ENCODE measurements around the gene CELA2A.
A peak's percentile ranks its signal among the peaks of the same experiment; 100 is the strongest.
"Not testable (repeated sequence)": the region's sequence is repeated elsewhere in the genome, so short reads cannot be mapped to it uniquely, and the experiment has no call there.

Gene CELA2A

DNA sequence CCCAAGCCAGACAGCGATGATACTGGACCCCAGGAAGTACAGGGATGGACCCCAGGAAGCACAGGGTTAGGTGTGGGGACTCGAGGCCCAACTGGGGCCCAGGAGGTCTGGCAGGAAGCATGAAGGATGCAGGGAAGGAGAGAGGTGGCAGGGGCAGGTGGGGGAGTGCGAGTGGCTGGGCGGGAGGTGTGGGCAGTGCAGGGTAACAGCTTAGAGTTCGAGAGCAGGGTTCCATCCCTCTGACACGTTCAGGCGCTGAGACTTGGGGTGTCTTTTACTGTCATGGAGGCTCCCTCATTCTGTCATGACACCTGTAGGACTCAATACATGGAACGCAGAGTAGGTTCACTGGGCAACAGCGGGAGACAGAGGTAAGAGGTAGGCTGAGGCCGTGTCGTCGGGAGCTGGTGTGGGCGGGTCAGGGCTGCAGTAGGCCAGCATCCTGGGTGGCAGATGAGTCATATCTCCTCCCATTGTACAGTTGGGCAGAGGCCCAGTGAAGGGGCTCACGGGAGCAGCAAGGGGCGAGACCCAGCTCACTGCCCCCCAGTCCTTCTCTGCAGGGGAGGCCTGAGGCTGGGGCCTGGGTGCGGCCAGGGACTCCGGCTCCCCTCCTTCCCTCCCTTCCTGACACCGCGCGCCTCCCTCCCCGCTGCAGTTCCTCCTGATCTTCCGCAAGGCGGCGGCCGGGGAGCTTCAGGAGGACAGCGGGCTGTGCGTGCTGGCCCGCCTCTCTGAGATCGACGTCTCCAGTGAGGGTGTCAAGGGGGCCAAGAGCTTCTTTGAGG is 29.8 kb upstream of the CELA2A start:
- Histone ChIP-seq H3K36me3 (peaks cover 84 to 99% (median 95%) of the 10 kb centered on the region in 11 experiments), H3K27ac (peak overlapping the region in 8 of 11 experiments; percentile 2 to 49 (median 20); a peak in 10 of 22 replicates), H3K4me3 (peak overlapping the region in 1 of 10 experiments; percentile 15; a peak in 1 of 20 replicates), H3K4me2 (peak overlapping the region in 6 of 11 experiments; percentile 29 to 99 (median 62); a peak in 11 of 22 replicates), H3K9ac (peak overlapping the region in 7 of 11 experiments; percentile 13 to 62 (median 42); a peak in 10 of 22 replicates), H4K20me1 (peaks cover 93 to 100% (median 97%) of the 10 kb centered on the region in 11 experiments), H3K9me3 (replicated peaks in 1 of 11) (no peaks in the 10 kb centered on the region), H3K27me3 (no peaks in the 10 kb centered on the region), H3K4me1 (peaks cover 11 to 100% (median 67%) of the 10 kb centered on the region in 10 experiments; a peak in 19 of 20 replicates)
- TF ChIP-seq Cebpa-rat (IDR thresholded peaks at IDR 0.05): no peak

DNA sequence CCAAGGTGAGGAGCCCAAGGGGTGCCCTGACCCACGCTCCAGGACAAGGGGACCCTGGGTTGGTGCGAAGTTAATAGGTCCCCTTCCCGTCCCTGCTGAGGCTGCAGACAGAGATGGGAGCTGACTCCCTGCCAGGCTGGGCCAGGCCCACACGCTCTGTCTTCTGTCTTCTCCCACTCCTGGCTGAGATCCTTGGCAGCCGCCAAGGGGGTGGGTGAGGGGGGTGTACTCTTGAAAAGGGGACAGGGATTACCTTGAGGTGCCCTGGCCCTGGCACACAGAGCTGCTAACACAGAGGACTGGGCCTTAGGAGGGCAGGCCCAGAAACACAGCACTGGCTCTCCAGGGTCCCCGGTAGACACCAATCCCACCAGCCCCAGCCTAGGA is 29.3 kb upstream of the CELA2A start:
- Histone ChIP-seq H4K20me1 (peaks cover 87 to 100% (median 93%) of the 10 kb centered on the region in 11 experiments), H3K4me1 (peaks cover 9 to 100% (median 61%) of the 10 kb centered on the region in 10 experiments; a peak in 19 of 20 replicates), H3K36me3 (peaks cover 84 to 99% (median 97%) of the 10 kb centered on the region in 11 experiments), H3K4me3 (peak overlapping the region in 1 of 10 experiments; percentile 15; a peak in 1 of 20 replicates), H3K4me2 (peak overlapping the region in 7 of 11 experiments; percentile 7 to 99 (median 59); a peak in 11 of 22 replicates), H3K27ac (peak overlapping the region in 7 of 11 experiments; percentile 9 to 49 (median 19); a peak in 9 of 22 replicates), H3K9me3 (replicated peaks in 1 of 11) (no peaks in the 10 kb centered on the region), H3K9ac (peak overlapping the region in 9 of 11 experiments; percentile 8 to 61 (median 28); a peak in 11 of 22 replicates), H3K27me3 (no peaks in the 10 kb centered on the region)
- no peak for TF ChIP-seq Cebpa-rat (IDR thresholded peaks at IDR 0.05)

DNA sequence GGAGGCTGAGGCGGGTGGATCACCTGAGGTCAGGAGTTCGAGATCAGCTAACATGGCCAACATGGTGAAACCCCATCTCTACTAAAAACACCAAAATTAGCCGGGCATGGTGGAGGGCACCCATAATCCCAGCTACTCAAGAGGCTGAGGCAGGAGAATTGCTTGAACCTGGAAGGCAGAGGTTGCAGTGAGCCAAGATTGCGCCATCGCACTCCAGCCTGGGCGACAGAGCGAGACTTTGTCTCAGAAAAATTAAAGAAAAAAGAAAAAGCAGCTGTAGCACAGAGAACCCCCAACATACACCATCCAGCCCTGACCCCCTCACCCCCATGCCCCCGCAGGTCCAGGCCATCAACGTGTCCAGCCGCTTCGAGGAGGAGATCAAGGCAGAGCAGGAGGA is 28.3 kb upstream of the CELA2A start:
- H3K27me3 ChIP-seq; H3K9me3 ChIP-seq (replicated peaks in 1 of 11); H3K4me3 ChIP-seq: not testable (repeated sequence)
- Histone ChIP-seq H3K4me2 (peak overlapping the region in 7 of 11 experiments; percentile 5 to 99 (median 55); a peak in 12 of 22 replicates), H3K9ac (peak overlapping the region in 7 of 11 experiments; percentile 8 to 46 (median 28); a peak in 7 of 22 replicates), H4K20me1 (peaks cover 78 to 96% (median 84%) of the 10 kb centered on the region in 11 experiments), H3K36me3 (peaks cover 78 to 96% (median 91%) of the 10 kb centered on the region in 11 experiments), H3K27ac (peak overlapping the region in 6 of 11 experiments; percentile 9 to 46 (median 33); a peak in 9 of 22 replicates), H3K4me1 (peaks cover 0 to 100% (median 56%) of the 10 kb centered on the region in 10 experiments; a peak in 18 of 20 replicates)
- peak in 6 of 11 experiments; percentile 6 to 56 (median 26); a peak in 6 of 22 replicates for TF ChIP-seq Cebpa-rat (IDR thresholded peaks at IDR 0.05)

DNA sequence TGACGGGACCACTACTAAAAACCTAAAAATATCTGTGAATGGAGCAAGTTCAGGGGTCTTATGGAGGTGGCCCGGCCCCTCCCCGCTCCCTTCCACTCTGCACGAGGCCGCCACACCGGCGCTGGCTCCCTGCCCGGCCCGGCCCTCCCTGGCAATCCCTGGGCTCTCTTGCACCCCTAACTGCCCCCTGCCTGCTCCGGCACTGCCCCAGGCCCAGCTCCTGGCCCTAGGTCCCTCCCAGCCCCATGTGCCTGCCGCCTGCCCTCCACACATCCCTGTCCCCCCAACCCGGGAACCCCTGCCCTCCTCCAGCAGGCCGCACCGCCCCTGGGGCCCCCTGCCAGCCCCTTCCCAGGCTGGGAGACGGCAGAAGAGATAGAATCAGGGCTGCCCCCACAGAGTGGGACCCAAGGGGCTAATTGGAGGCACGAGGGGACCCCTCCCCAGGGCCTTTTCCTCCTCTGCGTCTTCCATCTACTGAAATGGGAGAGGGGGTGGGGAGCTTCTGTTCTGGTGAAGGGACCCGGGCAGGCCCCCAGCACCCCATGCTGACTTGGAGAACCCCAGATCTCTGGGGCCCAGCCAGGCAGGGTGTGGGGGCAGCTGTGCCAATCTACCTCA is 27.6 kb upstream of the CELA2A start:
- peaks cover 0 to 100% (median 53%) of the 10 kb centered on the region in 10 experiments; a peak in 18 of 20 replicates for H3K4me1 ChIP-seq

DNA sequence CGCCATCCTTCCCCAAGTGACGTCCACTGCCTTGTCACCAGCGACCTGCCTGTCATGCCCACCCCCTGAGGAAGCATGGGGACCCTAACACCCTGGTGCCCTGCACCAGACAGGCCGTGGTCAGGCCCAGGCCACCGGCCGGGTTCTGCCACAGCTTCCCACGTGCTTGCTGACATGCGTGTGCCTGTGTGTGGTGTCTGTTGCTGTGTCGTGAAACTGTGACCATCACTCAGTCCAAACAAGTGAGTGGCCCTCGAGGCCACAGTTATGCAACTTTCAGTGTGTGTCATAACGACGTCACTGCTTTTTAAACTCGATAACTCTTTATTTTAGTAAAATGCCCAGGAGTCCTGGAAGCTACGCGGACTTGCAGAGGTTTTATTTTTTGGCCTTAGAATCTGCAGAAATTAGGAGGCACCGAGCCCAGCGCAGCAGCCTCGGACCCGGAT is 26.8 kb upstream of the CELA2A start:
- H3K4me2 ChIP-seq: peak overlapping the region in 4 of 11 experiments; percentile 15 to 99 (median 50); a peak in 6 of 22 replicates
- H3K4me3 ChIP-seq: no peak overlapping the region
- peak overlapping the region in 8 of 11 experiments; percentile 6 to 46 (median 16); a peak in 8 of 22 replicates for H3K27ac ChIP-seq
- peaks cover 63 to 81% (median 69%) of the 10 kb centered on the region in 11 experiments for H4K20me1 ChIP-seq
- no peaks in the 10 kb centered on the region for H3K27me3 ChIP-seq
- TF ChIP-seq Cebpa-rat (IDR thresholded peaks at IDR 0.05): no peak
- H3K9me3 ChIP-seq (replicated peaks in 1 of 11): no peaks in the 10 kb centered on the region
- peaks cover 63 to 81% (median 77%) of the 10 kb centered on the region in 11 experiments for H3K36me3 ChIP-seq
- peaks cover 3 to 100% (median 57%) of the 10 kb centered on the region in 10 experiments; a peak in 19 of 20 replicates for H3K4me1 ChIP-seq
- peak overlapping the region in 3 of 11 experiments; percentile 34 to 46 (median 35); a peak in 4 of 22 replicates for H3K9ac ChIP-seq

More for the DNA sequence above, 27.6 kb upstream of the CELA2A start:
- H4K20me1 ChIP-seq: peaks cover 71 to 89% (median 77%) of the 10 kb centered on the region in 11 experiments
- H3K4me2 ChIP-seq: peak overlapping the region in 4 of 11 experiments; percentile 15 to 99 (median 50); a peak in 6 of 22 replicates
- no peak overlapping the region for H3K4me3 ChIP-seq
- H3K27ac ChIP-seq: peak overlapping the region in 9 of 11 experiments; percentile 6 to 46 (median 26); a peak in 12 of 22 replicates
- H3K9me3 ChIP-seq (replicated peaks in 1 of 11): no peaks in the 10 kb centered on the region
- H3K9ac ChIP-seq: peak overlapping the region in 4 of 11 experiments; percentile 28 to 46 (median 34); a peak in 5 of 22 replicates
- TF ChIP-seq Cebpa-rat (IDR thresholded peaks at IDR 0.05): no peak
- H3K27me3 ChIP-seq: no peaks in the 10 kb centered on the region
- peaks cover 71 to 89% (median 84%) of the 10 kb centered on the region in 11 experiments for H3K36me3 ChIP-seq

DNA sequence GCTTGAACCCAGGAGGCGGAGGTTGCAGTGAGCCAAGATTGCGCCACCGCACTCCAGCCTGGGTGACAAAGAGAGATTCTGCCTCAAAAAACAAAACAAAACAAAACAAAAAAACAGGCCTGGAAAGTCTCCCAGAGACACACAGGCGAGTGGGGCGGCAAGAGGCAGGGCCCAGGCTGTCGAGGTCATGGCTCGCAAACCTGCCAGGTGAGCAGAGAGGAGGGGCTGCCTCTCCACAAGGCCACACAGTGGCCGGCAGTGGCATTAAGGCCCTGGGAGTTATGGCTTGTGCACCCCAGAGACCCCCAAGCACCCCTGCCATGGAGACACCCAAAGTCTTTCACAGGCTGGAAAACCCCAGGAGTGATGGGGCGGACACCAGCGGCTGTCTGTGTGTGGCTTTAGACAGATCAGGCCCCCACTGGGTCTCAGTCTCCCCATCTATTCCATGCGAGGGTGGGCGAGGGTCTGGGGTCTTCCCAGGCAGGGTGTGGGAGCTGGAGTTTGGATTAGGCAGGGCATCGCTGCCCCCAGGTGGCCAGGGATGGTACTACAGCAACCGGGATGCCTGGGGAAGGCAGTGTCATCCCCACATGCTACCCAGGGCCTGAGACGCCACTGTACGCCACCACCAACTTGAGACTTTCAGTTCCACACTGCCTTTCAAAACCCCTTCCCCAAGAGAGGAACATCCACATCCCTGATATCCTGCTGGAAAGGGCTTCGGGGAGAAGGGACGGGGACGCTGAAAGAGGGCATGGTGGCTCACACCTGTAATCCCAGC is 25.6 kb upstream of the CELA2A start:
- Histone ChIP-seq H4K20me1 (peaks cover 50 to 69% (median 56%) of the 10 kb centered on the region in 11 experiments), H3K27ac (peak overlapping the region in 5 of 11 experiments; percentile 17 to 75 (median 23); a peak in 6 of 22 replicates), H3K9me3 (replicated peaks in 1 of 11) (no peaks in the 10 kb centered on the region), H3K36me3 (peaks cover 51 to 69% (median 64%) of the 10 kb centered on the region in 11 experiments), H3K4me2 (no peak overlapping the region), H3K4me3 (no peak overlapping the region), H3K4me1 (peaks cover 8 to 100% (median 61%) of the 10 kb centered on the region in 10 experiments; a peak in 19 of 20 replicates), H3K27me3 (no peaks in the 10 kb centered on the region), H3K9ac (peak overlapping the region in 2 of 11 experiments; percentile 5 to 42; a peak in 2 of 22 replicates)
- no peak for TF ChIP-seq Cebpa-rat (IDR thresholded peaks at IDR 0.05)

DNA sequence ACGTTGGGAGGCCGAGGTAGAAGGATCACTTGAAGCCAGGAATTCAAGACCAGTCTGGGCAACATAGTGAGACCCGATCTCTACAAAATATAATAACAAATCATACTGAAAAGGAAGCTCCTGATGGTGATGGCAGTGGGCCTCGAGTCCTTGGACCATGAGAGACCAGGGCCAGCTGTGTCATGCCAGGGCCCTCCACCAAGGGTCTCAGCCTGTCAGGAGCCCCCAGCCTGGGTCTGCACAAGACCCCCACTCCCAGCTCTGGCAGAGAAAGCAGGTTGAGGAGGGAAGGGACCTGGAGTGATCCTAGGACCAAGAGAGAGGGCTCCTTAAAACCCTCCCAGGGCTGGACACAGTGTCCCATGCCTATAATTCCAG is 25.0 kb upstream of the CELA2A start:
- Histone ChIP-seq H3K9ac (peak overlapping the region in 2 of 11 experiments; percentile 4 to 42; a peak in 2 of 22 replicates), H4K20me1 (peaks cover 45 to 63% (median 50%) of the 10 kb centered on the region in 11 experiments), H3K36me3 (peaks cover 45 to 63% (median 58%) of the 10 kb centered on the region in 11 experiments)

More for the DNA sequence above, 25.0 kb upstream of the CELA2A start:
- Histone ChIP-seq H3K4me1 (peaks cover 8 to 100% (median 58%) of the 10 kb centered on the region in 10 experiments; a peak in 19 of 20 replicates), H3K27me3 (no peaks in the 10 kb centered on the region), H3K4me2 (no peak overlapping the region), H3K4me3 (no peak overlapping the region), H3K9me3 (replicated peaks in 1 of 11) (no peaks in the 10 kb centered on the region), H3K27ac (peak overlapping the region in 6 of 11 experiments; percentile 17 to 75 (median 29); a peak in 7 of 22 replicates)
- no peak for TF ChIP-seq Cebpa-rat (IDR thresholded peaks at IDR 0.05)

Data from BLaER1 treated with 17β-estradiol and CSF1 and Interleukin-3, amounts not matched to agents 10 nM and 100 nM (cell line).